GM13976 (cell line): ENCODE results near the gene CYB5R4.
"Not testable (repeated sequence)": the region's sequence is repeated elsewhere in the genome, so short reads cannot be mapped to it uniquely, and the experiment has no call there.

Experiments used
- DNase-seq: peaks from one replicate; pipeline ENCODE4 v3.0.0; 2012; ENCODE audit warnings: low spot score
- in situ Hi-C: fragments of 300-500 bp; cut with MboI; formaldehyde crosslinking; loops from one replicate; pipeline ENCODE4 v1.12.0; 2022; ENCODE audit warnings: low sequenced_read_pairs, mixed read lengths, inconsistent platforms; ENCODE audit not compliant: unreplicated experiment
- TF ChIP-seq, protein P1 (sequence below): IDR thresholded peaks from 2 replicates; pipeline ENCODE4 v1.5.1; 2012; ENCODE audit warnings: borderline replicate concordance, mild to moderate bottlenecking; ENCODE audit not compliant: insufficient read depth; ENCODE audit errors: extremely low read depth, missing control alignments, control extremely low read depth

The CYB5R4 gene

GRCh38 chr6:83889621-83890020, 30.1 kb downstream of the CYB5R4 start:
- in situ Hi-C loops, result no loop called here
- TF ChIP-seq, protein P1, sequence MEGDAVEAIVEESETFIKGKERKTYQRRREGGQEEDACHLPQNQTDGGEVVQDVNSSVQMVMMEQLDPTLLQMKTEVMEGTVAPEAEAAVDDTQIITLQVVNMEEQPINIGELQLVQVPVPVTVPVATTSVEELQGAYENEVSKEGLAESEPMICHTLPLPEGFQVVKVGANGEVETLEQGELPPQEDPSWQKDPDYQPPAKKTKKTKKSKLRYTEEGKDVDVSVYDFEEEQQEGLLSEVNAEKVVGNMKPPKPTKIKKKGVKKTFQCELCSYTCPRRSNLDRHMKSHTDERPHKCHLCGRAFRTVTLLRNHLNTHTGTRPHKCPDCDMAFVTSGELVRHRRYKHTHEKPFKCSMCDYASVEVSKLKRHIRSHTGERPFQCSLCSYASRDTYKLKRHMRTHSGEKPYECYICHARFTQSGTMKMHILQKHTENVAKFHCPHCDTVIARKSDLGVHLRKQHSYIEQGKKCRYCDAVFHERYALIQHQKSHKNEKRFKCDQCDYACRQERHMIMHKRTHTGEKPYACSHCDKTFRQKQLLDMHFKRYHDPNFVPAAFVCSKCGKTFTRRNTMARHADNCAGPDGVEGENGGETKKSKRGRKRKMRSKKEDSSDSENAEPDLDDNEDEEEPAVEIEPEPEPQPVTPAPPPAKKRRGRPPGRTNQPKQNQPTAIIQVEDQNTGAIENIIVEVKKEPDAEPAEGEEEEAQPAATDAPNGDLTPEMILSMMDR, result no peak
- DNase-seq, result no peak

DNA sequence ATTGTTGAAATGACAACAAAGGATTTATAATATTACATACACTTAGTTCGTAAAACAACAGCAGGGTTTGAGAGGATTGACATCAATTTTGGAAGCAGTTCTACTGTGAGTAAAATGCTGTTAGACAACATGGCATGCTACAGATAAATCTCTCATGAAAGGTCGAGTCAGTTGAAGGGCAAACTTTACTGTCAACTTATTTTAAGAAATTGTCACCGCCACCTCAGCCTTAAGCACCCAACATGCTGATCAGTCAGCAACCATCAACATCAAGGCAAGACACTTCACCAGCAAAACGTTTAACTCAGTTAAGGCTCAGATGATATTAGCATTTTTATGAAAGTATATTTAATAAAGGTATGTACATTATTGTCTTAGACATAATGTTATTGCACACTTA, 31.0 kb downstream of the CYB5R4 start:
- no peak for DNase-seq
- TF ChIP-seq, protein P1, result no peak
- in situ Hi-C loops, result no loop called here

GRCh38 chr6:83891586-83891985, 32.1 kb downstream of the CYB5R4 start:
- DNase-seq, result no peak
- TF ChIP-seq, protein P1, result no peak
- in situ Hi-C loops, result no loop called here

GRCh38 chr6:83893024-83893423, 33.5 kb downstream of the CYB5R4 start:
- TF ChIP-seq, protein P1, result no peak
- in situ Hi-C loops, result no loop called here

DNA sequence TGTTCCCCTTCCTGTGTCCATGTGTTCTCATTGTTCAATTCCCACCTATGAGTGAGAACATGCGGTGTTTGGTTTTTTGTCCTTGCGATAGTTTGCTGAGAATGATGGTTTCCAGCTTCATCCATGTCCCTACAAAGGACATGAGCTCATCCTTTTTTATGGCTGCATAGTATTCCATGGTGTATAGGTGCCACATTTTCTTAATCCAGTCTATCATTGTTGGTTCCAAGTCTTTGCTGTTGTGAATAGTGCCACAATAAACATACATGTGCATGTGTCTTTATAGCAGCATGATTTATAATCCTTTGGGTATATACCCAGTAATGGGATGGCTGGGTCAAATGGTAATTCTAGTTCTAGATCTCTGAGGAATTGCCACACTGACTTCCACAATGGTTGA, 37.6 kb downstream of the CYB5R4 start:
- in situ Hi-C loops, result not testable (repeated sequence)

More at GRCh38 chr6:83893024-83893423, 33.5 kb downstream of the CYB5R4 start:
- no peak for DNase-seq

GRCh38 chr6:83901624-83902023, 42.1 kb downstream of the CYB5R4 start:
- DNase-seq, result no peak
- in situ Hi-C loops, result no loop called here
- TF ChIP-seq, protein P1, result no peak

More for the DNA sequence above, 37.6 kb downstream of the CYB5R4 start:
- DNase-seq, result not testable (repeated sequence)

- in situ Hi-C loops, result no loop called here
- TF ChIP-seq, protein P1, result no peak
Observed at GRCh38 chr6:83904395-83904794, 44.9 kb downstream of the CYB5R4 start.

More at GRCh38 chr6:83904395-83904794, 44.9 kb downstream of the CYB5R4 start:
- no peak for DNase-seq
